CD4-positive, CD25-positive, alpha-beta regulatory T cell (primary cell): ENCODE measurements around the gene NEURL1. TPM values are rescaled to one million over a fixed set of nuclear protein-coding genes. Genes with fewer than 3 reads are reported as not detected.

ENCODE experiments used
- ATAC-seq, 2 donors: fragments of 150-1000 bp; cut with Tn5 transposase; one replicate each; pipeline ENCODE4 v1.10.0; 2021; ENCODE audit warnings: low read depth in 2 of 2, moderate number of reproducible peaks in 2 of 2, moderate library complexity in 1 of 2
- DNase-seq, 3 donors: peaks; one replicate each; pipeline versions ENCODE4 v3.0.0 to v3.0.0-alpha.2; 2012 to 2022; ENCODE audit warnings: mixed read lengths in 1 of 3
- H3K27ac ChIP-seq: one replicate; pipeline ENCODE4 v1.7.0; 2013; ENCODE audit warnings: mild to moderate bottlenecking, low read length; ENCODE audit not compliant: insufficient read depth, poor library complexity, severe bottlenecking
- H3K27me3 ChIP-seq: one replicate; pipeline ENCODE4 v1.7.0; 2013; ENCODE audit warnings: low read length; ENCODE audit not compliant: control insufficient read depth, insufficient read depth
- H3K36me3 ChIP-seq: one replicate; pipeline ENCODE4 v1.7.0; 2013; ENCODE audit warnings: mild to moderate bottlenecking, low read length, moderate library complexity; ENCODE audit not compliant: control insufficient read depth, insufficient read depth
- H3K4me1 ChIP-seq: 2 replicates; pipeline ENCODE4 v1.7.0; 2013; ENCODE audit warnings: mild to moderate bottlenecking, low read length; ENCODE audit not compliant: insufficient read depth, control insufficient read depth, poor library complexity, severe bottlenecking
- H3K4me3 ChIP-seq: one replicate; pipeline ENCODE4 v1.7.0; 2013; ENCODE audit warnings: low read depth, mild to moderate bottlenecking, low read length, moderate library complexity
- H3K9me3 ChIP-seq, 2 experiments: 1 replicate in 1 of 2; 2 replicates in 1 of 2; pipeline ENCODE4 v1.7.0; 2013; ENCODE audit warnings: low read length in 2 of 2, mild to moderate bottlenecking in 1 of 2, moderate library complexity in 1 of 2; ENCODE audit not compliant: control insufficient read depth in 2 of 2
- H3K27ac Mint-ChIP-seq, 3 donors: one replicate each; pipeline ENCODE4 v1.8.0; 2020 to 2022; ENCODE audit warnings: mild to moderate bottlenecking in 3 of 3, mixed read lengths in 3 of 3, moderate library complexity in 2 of 3
- H3K27me3 Mint-ChIP-seq: one replicate; pipeline ENCODE4 v1.8.0; 2022; ENCODE audit warnings: mild to moderate bottlenecking, mixed read lengths
- H3K36me3 Mint-ChIP-seq: one replicate; pipeline ENCODE4 v1.8.0; 2020; ENCODE audit warnings: mixed read lengths
- H3K4me1 Mint-ChIP-seq, 4 donors: one replicate each; pipeline ENCODE4 v1.8.0; 2020 to 2022; ENCODE audit warnings: mixed read lengths in 4 of 4, mild to moderate bottlenecking in 1 of 4
- H3K4me3 Mint-ChIP-seq, 4 donors: one replicate each; pipeline ENCODE4 v1.8.0; 2020 to 2022; ENCODE audit warnings: mild to moderate bottlenecking in 4 of 4, mixed read lengths in 4 of 4, moderate library complexity in 3 of 4
- H3K9me3 Mint-ChIP-seq, 7 donors: one replicate each; pipeline ENCODE4 v1.8.0; 2020 to 2022; ENCODE audit warnings: mixed read lengths in 7 of 7, mild to moderate bottlenecking in 3 of 7, moderate library complexity in 2 of 7
- polyA plus RNA-seq, 4 donors: library from polyadenylated mRNA; unstranded; fragments of 300-500 nt; fragmentation: Illumina TruSeq; gene quantifications; one replicate each; pipeline ENCODE4 v1.2.3, GENCODE V29; 2021
- total RNA-seq: library from RNA; stranded (reverse); gene quantifications from one replicate; pipeline ENCODE4 v1.2.3, GENCODE V29; 2022

NEURL1 gene
- total and polyA plus RNA-seq, 5 donors from 2014 or later = 0.29 to 1.1 (median 0.71) TPM

- ATAC-seq (no peak), DNase-seq (no peak)
- H3K27me3 Mint-ChIP-seq = peaks cover 9% of the 10 kb centered on the region
- no peak overlapping the region for H3K4me3 Mint-ChIP-seq
- Histone ChIP-seq H3K27me3 (no peaks in the 10 kb centered on the region), H3K27ac (no peak overlapping the region), H3K4me1 (peaks cover 10% of the 10 kb centered on the region), H3K4me3 (no peak overlapping the region), H3K36me3 (no peaks in the 10 kb centered on the region), H3K9me3 (no peaks in the 10 kb centered on the region)
- H3K36me3 Mint-ChIP-seq = no peaks in the 10 kb centered on the region
- no peaks in the 10 kb centered on the region for H3K9me3 Mint-ChIP-seq
- H3K27ac Mint-ChIP-seq = no peak overlapping the region
- H3K4me1 Mint-ChIP-seq = peaks cover 0 to 13% (median 10%) of the 10 kb centered on the region in 4 donors
Measured at GRCh38 chr10:103546401-103546800, 52.9 kb downstream of the NEURL1 start.

GRCh38 chr10:103547391-103547946 is 54.0 kb downstream of the NEURL1 start:
- Mint-ChIP-seq H3K4me1 (peaks cover 0 to 12% (median 9%) of the 10 kb centered on the region in 4 donors), H3K4me3 (no peak overlapping the region), H3K27me3 (peaks cover 9% of the 10 kb centered on the region), H3K36me3 (no peaks in the 10 kb centered on the region), H3K9me3 (no peaks in the 10 kb centered on the region), H3K27ac (peak overlapping the region in 1 of 3 donors; percentile 7)
- Histone ChIP-seq H3K27me3 (no peaks in the 10 kb centered on the region), H3K9me3 (no peaks in the 10 kb centered on the region), H3K4me3 (no peak overlapping the region), H3K4me1 (peaks cover 9% of the 10 kb centered on the region), H3K27ac (no peak overlapping the region), H3K36me3 (no peaks in the 10 kb centered on the region)
- ATAC-seq (no peak), DNase-seq (no peak)

- H3K27me3 ChIP-seq = no peaks in the 10 kb centered on the region
- H3K4me1 ChIP-seq = peaks cover 4% of the 10 kb centered on the region
- Mint-ChIP-seq H3K27me3 (peaks cover 10% of the 10 kb centered on the region), H3K4me3 (no peak overlapping the region), H3K4me1 (peaks cover 0 to 7% (median 4%) of the 10 kb centered on the region in 4 donors), H3K27ac (peak overlapping the region in 1 of 3 donors; percentile 58), H3K9me3 (no peaks in the 10 kb centered on the region), H3K36me3 (no peaks in the 10 kb centered on the region)
- H3K27ac ChIP-seq = no peak overlapping the region
- no peaks in the 10 kb centered on the region for H3K36me3 ChIP-seq
- H3K4me3 ChIP-seq = no peak overlapping the region
- no peaks in the 10 kb centered on the region for H3K9me3 ChIP-seq
- DNase-seq = no peak
- no peak for ATAC-seq
Measured at GRCh38 chr10:103548006-103548405, 54.5 kb downstream of the NEURL1 start.

GRCh38 chr10:103548581-103549348 is 55.3 kb downstream of the NEURL1 start:
- Histone ChIP-seq H3K27me3 (no peaks in the 10 kb centered on the region), H3K4me3 (no peak overlapping the region), H3K36me3 (no peaks in the 10 kb centered on the region), H3K9me3 (no peaks in the 10 kb centered on the region), H3K27ac (no peak overlapping the region), H3K4me1 (no peaks in the 10 kb centered on the region)
- H3K36me3 Mint-ChIP-seq = no peaks in the 10 kb centered on the region
- H3K4me3 Mint-ChIP-seq = no peak overlapping the region
- no peak for ATAC-seq
- peaks cover 0 to 2% (median under 1%) of the 10 kb centered on the region in 4 donors for H3K4me1 Mint-ChIP-seq
- H3K9me3 Mint-ChIP-seq = no peaks in the 10 kb centered on the region
- H3K27me3 Mint-ChIP-seq = peaks cover 11% of the 10 kb centered on the region
- H3K27ac Mint-ChIP-seq = peak overlapping the region in 1 of 3 donors; percentile 58
- no peak for DNase-seq

- Histone ChIP-seq H3K36me3 (no peaks in the 10 kb centered on the region), H3K27me3 (no peaks in the 10 kb centered on the region), H3K4me3 (no peak overlapping the region), H3K27ac (no peak overlapping the region), H3K4me1 (no peaks in the 10 kb centered on the region), H3K9me3 (no peaks in the 10 kb centered on the region)
- Mint-ChIP-seq H3K36me3 (no peaks in the 10 kb centered on the region), H3K9me3 (no peaks in the 10 kb centered on the region), H3K4me3 (no peak overlapping the region), H3K4me1 (peaks cover 0 to 6% (median 3%) of the 10 kb centered on the region in 4 donors), H3K27ac (no peak overlapping the region), H3K27me3 (peaks cover 16% of the 10 kb centered on the region)
- no peak for DNase-seq
- ATAC-seq = no peak
Measured at GRCh38 chr10:103549349-103549685, 55.8 kb downstream of the NEURL1 start.

GRCh38 chr10:103550229-103550628 is 56.7 kb downstream of the NEURL1 start:
- H3K36me3 Mint-ChIP-seq = no peaks in the 10 kb centered on the region
- Histone ChIP-seq H3K27me3 (no peaks in the 10 kb centered on the region), H3K4me1 (no peaks in the 10 kb centered on the region), H3K9me3 (no peaks in the 10 kb centered on the region), H3K27ac (no peak overlapping the region), H3K4me3 (no peak overlapping the region), H3K36me3 (no peaks in the 10 kb centered on the region)
- no peak overlapping the region for H3K27ac Mint-ChIP-seq
- peaks cover 0 to 12% (median 7%) of the 10 kb centered on the region in 4 donors for H3K4me1 Mint-ChIP-seq
- H3K9me3 Mint-ChIP-seq = no peaks in the 10 kb centered on the region
- ATAC-seq (no peak), DNase-seq (no peak)
- peaks cover 22% of the 10 kb centered on the region for H3K27me3 Mint-ChIP-seq
- no peak overlapping the region for H3K4me3 Mint-ChIP-seq

GRCh38 chr10:103551619-103552602 is 58.4 kb downstream of the NEURL1 start:
- H3K9me3 Mint-ChIP-seq = no peaks in the 10 kb centered on the region
- ATAC-seq (no peak), DNase-seq (no peak)
- Histone ChIP-seq H3K4me3 (no peak overlapping the region), H3K27me3 (peaks cover 5% of the 10 kb centered on the region), H3K27ac (no peak overlapping the region), H3K36me3 (no peaks in the 10 kb centered on the region), H3K4me1 (no peaks in the 10 kb centered on the region), H3K9me3 (no peaks in the 10 kb centered on the region)
- H3K27ac Mint-ChIP-seq = no peak overlapping the region
- H3K27me3 Mint-ChIP-seq = peaks cover 33% of the 10 kb centered on the region
- H3K36me3 Mint-ChIP-seq = no peaks in the 10 kb centered on the region
- no peak overlapping the region for H3K4me3 Mint-ChIP-seq
- H3K4me1 Mint-ChIP-seq = peaks cover 0 to 20% (median 7%) of the 10 kb centered on the region in 4 donors
